SIG-M5 (cell line): ENCODE data around the gene DBR1.

Source experiments
- DNase-seq: peaks from one replicate; lab custom pipeline; 2025; lab: John Stamatoyannopoulos, UW

DBR1 gene, protein sequence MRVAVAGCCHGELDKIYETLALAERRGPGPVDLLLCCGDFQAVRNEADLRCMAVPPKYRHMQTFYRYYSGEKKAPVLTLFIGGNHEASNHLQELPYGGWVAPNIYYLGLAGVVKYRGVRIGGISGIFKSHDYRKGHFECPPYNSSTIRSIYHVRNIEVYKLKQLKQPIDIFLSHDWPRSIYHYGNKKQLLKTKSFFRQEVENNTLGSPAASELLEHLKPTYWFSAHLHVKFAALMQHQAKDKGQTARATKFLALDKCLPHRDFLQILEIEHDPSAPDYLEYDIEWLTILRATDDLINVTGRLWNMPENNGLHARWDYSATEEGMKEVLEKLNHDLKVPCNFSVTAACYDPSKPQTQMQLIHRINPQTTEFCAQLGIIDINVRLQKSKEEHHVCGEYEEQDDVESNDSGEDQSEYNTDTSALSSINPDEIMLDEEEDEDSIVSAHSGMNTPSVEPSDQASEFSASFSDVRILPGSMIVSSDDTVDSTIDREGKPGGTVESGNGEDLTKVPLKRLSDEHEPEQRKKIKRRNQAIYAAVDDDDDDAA

DNA sequence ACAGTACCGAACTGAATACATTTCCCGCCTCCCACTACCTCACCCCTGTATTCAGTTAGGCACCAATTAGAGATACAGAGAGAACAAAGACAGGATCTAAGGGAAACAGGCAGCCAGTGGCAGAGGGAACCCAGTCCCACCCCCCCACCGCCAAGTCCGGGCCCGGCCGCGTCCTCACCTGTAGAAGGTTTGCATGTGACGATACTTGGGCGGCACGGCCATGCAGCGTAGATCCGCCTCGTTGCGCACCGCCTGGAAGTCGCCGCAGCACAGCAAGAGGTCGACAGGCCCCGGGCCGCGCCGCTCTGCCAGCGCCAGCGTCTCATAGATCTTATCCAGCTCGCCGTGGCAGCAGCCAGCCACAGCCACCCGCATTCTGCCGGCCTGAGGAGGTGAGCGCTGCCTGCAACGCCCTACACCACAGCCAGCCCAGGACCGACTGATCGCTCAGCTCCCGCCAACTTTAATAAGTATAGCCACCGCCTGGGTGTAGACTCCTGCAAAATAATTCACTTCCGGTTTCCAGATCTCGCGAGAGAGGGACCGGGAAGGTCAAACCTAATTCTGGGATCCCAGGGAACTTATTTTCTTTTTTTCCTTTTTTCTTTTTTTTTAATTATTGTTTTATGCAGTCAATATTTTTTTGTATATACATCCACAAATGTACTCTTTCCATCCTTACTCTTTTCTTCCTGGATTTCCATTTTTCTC is at the start of gene DBR1:
Gene DBR1, minus strand, starts transcription at position 501 of the 711 bp plus-strand sequence. Its CDS starts 126 bp downstream, at position 375.
- peak; percentile 43 for DNase-seq

DNA sequence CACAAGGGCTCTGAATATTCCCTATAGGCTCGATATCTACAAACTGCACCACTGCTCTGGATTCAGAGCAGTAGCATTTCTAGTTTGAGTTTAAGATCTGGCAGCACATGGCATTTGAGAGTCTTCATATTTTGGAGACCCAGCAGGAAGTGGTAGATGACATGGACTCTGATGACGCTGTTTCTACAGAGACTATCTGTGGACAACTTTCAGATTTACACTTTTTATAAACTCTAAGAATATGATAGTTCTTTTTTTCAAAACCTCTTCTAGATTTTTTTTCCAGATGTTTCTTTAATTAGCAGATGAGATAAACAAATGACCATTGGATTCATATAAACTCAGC is 48.2 kb upstream of the DBR1 start:
- DNase-seq: no peak

DNA sequence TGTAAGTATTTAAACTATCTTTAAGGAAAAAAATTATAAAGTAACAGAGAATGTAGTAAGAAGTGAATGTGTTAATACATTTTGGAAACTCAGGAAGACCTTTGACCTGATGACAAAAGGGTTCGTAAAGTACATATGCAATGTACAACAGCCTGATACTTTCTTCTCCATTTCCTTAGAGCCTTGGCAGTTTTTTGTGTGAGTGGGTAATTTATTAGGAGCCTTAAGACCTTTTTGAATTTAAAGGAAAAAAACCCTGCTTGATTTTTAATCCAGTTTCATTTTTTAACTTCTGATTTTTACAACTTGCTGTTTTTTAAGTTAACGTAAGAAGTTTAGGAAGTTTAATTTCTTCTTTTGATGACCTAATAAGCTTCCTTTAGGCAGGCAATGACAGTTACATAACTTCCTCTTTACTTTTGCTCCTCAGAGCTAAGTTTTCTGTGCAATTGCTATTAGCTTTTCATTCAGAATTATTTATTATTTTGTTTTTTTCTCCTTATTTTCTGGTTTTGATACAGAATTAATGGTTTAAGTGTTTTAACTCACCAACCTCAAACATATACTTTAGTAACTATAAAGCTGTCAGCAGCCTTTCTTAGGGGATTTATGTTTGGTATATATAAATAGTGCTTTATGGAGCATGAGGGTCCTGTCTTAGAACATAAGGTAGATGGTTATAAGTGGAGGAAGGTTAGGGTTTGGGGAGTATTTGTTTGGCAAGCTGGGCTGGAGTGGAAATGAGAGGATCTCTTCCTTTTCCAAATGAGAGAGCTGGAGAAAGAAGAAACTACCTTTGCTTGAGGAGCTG is 47.6 kb upstream of the DBR1 start:
- DNase-seq: no peak

DNA sequence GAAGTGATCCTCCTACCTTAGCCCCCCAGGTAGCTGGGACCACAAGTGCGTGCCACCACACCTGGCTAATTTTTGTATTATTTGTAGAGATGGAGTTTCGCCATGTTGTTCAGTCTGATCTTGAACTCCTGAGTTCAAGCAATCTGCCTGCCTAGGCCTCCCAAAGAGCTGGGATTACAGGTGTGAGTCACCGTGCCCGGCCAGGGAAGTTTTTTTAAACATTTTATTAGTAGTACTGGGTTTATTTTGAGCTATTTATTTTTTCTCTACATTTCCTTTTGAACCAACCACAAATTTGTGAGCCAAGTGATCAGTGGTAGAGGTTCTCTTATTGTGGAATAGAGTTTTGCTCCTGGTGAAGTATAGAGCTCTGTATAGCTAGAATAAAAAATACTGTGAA is 46.1 kb upstream of the DBR1 start:
- no peak for DNase-seq

DNA sequence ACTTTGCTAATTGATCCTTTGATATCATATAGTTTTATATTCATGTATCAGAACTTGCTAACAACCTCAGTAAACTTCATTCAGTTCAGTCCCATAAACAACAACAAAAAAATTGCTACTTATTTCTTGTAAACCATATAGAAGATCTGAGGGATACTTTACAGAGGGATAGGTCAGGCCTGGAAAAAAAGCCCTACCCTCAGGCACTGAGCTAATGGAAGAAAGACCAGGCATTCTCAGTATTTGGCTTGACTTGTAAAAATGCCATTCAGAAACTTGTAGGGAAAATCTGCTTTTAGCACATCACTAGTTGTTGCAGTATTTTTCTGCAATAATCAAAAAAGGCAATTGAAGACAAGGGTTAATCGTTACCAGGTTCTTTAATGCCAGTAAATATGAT is 45.5 kb upstream of the DBR1 start:
- no peak for DNase-seq

DNA sequence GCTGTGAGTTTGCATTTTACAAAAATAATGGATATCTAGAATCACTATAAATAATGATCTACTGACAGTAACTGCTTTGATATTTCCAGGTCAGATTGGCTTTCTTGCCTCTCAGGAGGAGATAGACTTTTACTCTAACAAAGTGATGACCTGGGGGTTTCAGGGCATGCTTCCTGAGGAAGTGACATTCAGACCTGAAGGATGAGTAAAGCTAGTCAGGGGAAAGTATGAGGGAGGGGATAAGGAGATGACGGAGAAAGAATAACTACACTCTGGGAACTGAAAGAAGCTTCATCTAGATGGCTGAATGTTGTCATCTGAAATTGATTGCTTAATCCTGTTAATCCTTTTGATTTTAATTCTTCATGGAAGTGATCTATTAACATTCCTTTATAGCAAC is 44.5 kb upstream of the DBR1 start:
- no peak for DNase-seq

DNA sequence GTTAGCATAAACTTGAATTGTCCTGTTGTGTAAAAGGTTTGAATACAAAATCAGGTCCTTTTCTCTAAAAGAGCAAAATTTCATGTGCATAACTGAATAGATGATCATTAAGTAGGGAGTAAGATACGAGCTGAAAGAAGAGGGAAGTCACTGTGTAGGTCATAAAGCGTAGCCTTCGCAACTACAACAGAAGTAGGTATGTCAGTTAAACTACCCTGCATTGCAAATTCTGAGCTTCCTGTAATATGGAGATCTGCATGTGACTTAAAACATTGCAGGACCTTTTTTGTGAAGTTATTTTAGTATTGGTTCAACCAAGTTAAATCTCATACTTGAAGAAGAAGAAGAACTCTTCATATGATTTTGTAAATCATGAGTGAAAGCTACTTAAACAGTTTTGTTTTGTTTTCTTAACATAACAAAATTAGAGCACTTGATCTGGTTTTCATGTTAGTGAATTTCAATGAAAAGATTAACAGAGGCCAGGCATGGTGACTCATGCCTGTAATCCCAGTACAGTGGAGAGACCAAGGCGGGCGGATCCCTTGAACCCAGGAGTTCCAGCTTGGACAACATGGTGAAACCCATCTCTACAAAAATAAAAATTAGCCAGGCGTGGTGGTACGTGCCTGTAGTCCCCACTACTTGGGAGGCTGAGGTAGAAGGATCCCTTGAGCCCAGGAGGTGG is 38.8 kb upstream of the DBR1 start:
- no peak for DNase-seq

DNA sequence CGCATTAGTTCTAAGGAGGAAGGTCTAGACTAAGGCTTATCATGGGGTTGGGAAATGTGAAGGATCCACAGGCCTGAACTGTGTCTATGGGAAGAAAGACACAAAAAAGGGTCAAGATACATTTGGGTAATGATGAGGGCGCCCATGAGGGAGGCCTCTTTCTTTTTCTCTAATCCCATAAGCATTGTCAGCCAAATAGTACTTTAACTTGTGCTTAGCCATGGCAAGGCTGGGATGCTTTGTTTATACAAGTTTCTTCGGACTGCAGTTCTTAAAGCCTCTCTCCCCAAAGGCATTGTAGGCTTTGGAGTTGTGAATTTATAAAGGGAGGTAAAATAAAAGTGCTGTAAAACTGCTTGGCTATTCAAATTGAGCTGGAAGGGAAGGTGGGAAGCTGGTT is 35.8 kb upstream of the DBR1 start:
- no peak for DNase-seq

DNA sequence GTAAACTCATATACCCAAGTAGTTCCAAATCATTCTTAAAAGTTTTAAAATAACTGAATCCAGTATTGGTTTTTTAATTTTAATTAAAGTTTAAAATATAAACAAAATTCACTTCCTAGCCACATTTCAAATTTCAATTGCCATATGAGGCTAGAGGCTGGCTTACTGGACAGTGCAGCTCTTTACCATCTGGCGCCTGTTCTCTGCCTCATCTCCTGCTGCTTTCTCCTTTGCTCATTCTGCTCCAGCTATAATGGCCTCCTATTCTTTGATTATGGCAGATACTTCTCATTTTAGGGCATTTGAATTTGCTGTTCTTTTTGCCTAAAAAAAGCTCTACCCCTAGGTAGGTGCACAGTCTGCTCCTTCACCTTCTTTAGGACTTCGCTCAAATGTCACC is 31.5 kb upstream of the DBR1 start:
- DNase-seq: no peak

DNA sequence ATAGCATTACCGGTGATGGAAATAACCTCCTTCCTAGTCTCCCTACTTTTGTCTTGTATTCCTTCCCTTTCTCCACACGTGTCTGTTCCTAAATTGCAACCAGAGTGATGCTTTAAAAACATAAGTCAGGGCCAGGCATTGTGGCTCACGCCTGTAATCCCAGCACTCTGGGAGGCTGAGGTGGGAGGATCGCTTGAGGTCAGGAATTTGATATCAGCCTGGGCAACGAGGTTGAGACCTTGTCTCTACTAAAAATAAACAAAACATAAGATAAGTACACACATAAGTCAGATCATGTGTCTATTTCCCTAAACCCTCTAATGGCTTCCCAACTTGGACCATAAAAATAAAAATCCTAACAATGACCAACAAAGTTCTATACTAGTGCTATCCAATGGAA is 30.8 kb upstream of the DBR1 start:
- no peak for DNase-seq

DNA sequence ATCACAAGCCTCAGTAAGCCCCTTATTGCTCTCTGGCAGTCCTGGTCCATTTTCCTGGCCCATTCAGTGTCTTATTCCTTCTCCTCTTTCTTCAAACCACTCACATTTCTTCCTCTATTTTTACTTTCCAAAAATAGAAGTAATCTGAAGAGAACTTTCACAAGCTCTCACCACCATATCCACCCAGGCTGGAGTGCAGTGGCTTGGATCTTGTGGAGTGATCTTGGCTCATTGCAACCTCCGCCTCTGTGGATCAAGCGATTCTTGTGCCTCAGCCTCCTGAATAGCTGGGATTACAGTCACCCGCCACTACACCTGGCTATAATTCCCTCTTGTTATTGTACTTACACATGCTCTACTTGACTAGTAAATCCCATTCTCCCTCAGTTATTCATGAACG is 29.2 kb upstream of the DBR1 start:
- no peak for DNase-seq

DNA sequence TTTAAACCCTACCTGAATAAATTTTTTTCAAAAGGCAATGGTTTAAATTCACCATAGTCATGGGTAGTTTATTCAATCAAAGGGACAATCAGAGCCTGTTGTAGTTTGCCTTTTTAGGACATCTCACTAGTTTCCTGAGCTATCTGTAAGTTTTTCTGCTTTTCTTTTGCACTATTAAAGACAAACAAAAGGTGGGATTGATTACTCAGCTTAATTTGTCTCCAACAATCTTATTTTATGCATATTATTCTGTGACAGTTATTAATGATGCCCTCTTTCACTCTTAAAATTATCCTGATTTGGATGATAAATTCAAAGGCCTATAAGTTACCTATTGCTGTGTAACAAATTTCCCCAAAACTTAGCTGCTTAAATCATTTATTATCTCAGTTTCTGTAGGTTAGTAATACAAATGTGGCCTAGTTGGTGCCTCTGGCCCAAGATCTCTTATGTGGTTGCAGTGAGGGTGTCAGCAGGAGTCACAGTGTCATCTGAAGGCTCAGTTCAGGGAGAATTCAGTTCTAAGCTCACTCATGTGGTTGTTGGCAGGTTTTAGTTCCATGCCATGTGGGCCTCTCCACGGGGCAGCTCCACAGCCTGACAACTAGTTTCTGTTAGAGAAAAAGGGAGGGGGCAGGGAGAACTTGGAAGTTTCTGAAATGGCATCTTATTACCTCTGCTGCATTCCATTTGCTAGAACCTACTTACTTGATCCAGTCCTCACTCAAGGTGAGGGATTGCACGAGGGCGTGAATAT is 28.4 kb upstream of the DBR1 start:
- no peak for DNase-seq

DNA sequence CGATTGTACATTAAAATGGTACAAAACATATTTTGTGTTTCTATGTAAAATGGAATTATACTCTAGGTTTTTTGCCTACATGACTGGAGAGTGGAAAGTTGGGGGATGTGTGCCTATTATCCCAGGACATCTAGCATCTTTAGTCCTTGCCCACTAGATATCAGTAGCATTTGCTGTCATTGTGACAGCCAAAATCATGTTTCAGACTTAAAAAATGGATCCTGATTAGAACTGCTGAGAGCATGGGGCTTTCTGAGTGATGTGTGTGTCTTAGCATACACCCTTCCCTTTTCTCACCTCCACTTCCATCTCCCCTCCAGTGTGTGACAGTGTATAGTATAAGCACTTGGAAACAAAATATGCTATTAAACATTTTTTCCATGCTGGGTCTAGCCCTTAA is 25.7 kb upstream of the DBR1 start:
- no peak for DNase-seq

DNA sequence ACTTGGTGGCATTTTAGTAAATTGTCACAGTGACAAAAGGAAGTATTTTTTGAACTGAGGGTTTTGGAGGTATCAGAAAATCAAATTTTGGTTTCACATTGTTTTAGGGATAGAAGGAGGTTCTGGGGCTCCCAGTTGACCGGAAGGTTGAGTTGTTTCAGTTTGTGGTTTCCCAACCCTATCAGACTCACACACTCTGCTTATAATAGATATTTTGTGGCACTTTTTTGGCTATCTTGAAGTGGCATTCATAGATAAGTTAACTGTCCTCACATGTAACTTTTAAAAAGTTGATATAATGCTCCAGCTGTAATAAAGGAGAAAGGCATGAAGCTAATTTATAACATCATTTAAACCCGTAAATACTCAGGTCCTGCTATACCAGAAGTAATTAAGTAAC is 25.1 kb upstream of the DBR1 start:
- no peak for DNase-seq

DNA sequence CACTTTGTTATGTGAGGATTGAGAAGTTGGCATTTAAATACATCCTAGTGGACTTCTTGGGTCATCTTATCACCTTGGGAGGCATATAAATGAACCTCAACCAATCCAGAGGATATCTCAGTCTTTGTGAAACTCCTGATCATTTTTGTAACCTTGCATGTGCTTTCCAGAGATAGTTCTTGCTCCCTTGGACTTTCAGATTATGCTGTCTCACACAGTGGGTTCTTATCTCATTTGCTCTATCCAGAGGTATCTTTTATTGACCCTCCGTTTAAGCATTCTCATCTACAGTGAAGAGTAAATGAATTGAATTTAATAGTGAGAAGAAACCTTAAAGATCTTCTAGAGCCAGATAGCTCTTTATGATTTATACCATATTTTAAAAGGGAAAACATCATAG is 22.8 kb upstream of the DBR1 start:
- DNase-seq: no peak

DNA sequence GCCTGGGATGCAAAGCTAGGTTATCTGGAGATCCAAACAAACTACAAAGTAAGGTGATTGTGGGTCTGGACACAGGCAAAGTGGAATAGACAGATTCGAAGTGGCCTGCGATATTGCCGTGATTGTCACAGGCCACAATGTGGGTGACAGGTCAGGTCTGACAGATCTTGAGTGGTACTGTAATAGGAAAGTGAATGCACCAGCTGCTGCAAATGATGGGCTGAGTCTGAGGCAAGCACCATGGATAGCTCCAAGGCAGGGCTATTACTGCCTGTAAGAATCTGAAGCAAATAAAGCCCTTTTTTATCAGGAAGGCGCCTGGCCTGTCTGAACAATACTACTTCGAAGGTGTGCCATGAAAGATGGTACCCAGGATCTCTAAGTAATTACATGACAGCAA is 22.3 kb upstream of the DBR1 start:
- no peak for DNase-seq

DNA sequence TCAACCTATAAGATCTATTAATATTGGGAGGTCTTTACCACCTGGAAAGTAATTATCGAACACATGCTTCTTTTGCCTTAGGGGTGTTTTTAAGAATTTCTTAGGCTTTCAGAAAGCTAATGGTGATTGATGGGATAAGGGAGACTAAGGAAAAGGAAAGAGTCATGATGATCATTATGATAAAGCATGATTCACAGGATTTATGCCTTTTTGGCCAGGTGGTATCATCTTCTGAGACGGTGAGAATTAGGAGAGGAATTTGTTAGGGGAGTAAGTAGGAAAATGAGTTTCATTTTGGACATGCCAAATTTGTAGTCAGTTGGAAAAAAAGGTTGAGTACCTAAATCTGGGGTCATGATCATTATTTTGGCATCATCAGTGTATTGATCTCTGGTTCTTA is 21.3 kb upstream of the DBR1 start:
- no peak for DNase-seq

DNA sequence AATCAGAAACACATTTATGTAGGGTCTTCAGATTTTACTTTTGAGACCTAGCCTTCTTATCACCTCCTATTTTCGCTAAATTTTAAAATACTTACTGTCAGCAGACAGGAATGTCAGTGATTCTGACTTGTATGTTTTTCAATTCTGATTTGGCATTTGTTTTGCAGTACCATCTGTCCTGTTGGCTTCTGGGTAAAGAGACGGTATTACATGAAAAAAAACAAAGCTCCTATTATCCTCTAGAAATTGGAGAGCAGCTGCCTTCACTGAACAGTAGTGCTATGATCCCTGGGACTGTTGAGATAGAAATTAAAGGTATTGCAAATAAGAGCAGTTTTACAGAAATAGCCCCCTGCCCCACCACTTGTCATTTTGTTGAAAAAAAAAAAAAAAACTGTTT is 20.8 kb upstream of the DBR1 start:
- DNase-seq: no peak

DNA sequence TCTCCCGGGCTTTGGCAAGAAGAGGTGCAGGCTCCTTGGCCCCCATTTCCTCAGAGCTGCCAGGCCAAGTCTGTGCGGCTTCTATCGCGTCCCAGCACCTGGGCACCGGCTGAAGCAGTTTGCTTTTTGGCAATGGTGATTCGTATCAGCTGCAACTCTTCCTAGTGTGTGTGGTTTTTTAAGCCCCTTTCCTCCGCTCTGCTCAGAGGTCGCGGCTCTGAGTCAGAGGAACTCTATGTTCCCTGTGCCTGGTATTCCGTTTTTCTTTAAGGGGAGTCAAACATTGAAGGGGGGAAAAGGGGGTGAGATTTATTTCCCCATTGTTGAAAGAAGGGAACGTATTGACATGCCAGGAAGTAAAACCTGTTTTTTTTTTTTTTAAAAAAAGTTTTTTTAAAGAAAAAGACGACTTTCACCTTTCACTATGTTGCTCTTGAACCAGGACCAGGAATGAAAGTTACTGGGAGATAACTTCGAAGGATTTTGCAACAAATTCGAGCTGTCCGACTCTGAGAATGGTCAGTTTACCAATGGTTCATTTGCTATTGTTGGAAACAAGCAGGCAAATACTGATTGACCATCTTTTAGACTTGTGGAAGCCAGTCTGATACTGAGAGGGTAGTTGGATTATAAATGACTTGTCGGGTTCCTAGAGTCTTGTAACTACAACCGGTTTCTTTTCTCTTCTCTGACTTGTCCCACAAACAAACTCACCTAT is 13.5 kb upstream of the DBR1 start:
- DNase-seq: no peak

DNA sequence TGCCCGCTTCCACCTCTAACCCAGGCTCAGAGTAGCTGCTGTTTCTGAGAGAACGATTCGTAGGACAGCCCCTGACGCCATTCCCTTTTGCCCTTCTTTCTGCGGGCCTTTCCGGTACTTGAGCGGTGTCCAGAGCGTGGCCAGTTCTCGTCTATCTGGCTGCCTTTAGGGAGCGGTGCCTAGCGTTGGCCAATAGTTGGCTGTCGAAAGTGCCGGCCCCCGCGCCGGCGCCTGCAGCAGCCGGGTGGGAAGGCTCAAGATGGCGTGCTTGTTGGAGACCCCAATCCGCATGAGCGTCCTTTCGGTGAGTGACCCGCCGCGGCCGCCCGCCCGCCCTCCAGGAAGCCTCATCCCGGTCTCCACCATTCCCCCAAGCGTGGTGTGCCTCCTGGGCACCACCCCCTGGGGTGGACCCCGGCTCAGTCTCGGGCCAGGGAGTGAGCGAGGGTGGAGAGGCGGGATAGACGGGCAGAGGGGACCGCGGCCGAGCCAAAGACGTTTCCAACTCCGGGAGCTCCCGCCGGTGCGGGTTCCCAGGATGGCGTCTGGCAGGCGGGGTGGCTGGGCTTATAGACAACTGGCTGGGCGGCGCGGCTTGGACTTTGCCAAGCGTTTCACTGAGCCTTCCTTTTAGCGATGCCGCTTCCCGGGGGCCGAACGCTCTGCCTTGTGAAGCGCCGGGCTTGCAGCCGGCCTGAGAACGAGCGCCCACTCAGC is 12.7 kb upstream of the DBR1 start, which contains the start of gene ARMC8:
Gene ARMC8, plus strand, starts transcription at position 6 of the 717 bp plus-strand sequence. Its CDS starts 254 bp downstream, at position 260.
- peak; percentile 31 for DNase-seq
